GM21447 (cell line): ENCODE results near the gene HSD17B10.
"Not testable (repeated sequence)": the region's sequence is repeated elsewhere in the genome, so short reads cannot be mapped to it uniquely, and the experiment has no call there.

ENCODE experiments used
- ATAC-seq: cut with Tn5 transposase; IDR thresholded peaks from one replicate; pipeline ENCODE4 v1.9.1; 2021; ENCODE audit not compliant: unreplicated experiment

HSD17B10 gene

DNA sequence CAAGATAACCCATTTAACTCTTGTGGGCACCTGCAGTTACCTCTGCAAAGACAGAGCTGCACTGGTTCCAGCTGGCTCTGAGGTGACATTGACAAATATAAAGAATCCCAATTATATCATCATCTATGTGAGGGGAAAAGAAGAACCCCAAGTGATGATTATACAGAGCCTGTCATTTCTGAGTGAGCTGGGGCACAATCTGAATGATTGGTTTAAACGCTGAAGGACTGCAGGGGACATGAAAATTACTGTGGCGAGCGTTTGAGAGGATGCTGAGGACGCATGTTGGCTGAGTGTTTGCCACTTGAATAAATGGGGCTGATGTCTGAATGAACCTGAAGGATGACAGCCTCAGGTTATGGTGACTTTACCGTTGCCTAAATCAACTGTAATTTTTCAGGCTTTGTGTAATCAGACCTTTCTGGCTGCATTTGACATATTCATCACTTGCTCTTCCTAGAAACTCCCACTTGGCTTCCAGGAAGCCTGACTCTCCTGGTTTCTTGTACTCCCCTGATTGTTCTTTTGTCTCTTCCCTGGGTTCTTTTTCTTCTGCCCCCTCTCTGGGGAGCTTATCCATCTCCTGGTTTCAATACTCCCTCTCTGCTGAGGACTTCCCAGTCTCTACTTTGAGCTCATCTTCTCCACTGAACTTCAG is 4.1 kb upstream of the HSD17B10 start:
- no peak for ATAC-seq

DNA sequence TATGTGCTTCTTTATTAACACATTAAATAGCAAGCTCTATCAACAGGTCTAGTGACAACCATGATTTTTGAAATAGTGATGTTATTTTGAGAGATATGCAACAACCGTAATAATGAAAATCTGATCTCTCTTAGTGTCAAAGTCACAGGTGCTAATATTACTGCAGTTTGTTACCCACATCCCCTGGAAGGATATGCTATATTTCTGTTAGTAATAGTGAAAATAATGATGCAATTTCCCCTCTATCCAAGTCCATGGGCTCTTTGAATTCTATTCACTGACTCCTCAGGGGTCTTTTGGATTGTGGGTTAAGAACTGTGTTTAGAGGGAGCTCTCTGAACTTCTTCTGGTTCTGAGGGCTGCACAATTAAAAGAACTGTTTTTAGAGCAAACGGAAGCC is 3.0 kb upstream of the HSD17B10 start:
- no peak for ATAC-seq

DNA sequence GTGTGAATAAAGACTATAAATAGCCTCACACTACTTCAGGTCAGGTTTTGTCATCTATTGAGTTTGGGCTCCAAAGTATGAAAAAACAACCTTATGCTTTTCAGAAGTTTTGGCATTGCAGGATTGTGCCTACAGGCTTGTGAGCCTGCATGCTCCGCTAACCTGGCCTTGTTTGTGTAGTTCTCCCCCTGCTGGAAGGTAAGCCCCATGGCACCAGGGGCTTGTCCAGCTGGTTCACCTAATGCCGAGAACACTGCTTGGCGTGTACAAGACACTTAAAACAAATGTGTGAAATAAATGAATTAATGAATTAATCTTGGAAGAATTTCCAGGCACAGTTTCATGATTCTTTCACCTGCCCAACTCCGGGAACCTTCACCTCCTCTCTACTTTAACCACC is 1.8 kb upstream of the HSD17B10 start:
- ATAC-seq: no peak

DNA sequence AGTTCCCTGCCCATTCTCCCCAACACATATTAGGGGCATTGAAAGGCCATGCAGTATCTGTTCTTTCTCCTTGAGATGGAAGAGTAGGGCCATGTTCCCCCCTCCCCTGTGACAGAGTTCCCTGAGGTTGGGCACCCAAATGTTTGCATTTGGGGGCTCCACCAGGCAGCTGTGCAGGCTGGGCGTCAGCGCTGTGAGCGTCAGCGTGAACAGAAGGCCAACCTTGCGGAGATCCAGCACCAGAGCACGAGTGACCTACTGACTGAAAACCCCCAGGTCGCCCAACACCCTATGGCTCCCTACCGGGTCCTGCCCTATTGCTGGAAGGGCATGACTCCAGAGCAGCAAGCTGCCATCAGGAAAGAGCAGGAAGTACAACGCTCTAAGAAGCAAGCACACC is 3.9 kb downstream of the HSD17B10 start:
- no peak for ATAC-seq

DNA sequence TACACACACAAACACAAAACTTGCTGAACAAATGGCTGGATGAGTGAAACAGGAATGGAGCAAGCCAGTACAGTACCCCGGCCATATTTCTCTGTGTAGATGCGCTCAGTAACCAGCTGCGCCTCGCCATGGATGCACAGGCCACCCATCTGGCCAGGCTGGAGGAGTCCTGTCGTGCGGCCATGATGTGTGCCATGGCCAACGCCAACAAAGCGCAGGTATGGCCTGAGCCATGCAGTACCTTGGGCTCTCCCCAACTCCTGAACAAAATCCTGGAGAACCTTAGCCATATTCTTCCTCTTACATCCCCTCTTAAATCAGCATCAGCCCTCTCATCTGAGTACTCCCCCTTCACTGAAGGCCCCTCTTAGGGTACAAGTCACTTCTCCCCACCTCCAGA is 4.4 kb downstream of the HSD17B10 start:
- no peak for ATAC-seq

DNA sequence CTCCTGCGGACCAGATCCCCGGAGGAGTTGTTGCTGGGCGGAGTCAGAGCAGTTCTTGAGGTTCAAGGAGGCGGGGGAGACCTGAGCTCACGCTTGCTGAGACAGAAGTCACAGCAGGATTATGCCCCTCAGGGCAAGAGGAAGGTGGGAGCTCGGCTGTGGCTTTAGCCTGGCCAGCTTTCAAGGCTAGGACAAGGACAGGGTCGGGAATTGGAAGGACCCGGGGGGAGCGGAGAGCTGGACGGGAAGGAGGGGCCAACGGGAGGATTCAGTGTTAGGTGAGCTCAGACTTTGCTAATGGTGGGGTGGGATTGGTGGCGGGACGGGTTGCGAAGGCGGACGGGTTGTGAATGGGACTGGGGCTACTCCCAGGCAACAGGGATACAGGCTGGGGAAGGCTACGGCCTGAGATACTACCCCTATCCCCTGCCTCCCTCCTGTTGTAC is 11.3 kb downstream of the HSD17B10 start, which contains the start of gene RIBC1:
Gene RIBC1 (plus strand): TSS at position 13 of the 446 bp plus-strand sequence. CDS start 3,404 bp downstream, outside the sequence.
- ATAC-seq: no peak

DNA sequence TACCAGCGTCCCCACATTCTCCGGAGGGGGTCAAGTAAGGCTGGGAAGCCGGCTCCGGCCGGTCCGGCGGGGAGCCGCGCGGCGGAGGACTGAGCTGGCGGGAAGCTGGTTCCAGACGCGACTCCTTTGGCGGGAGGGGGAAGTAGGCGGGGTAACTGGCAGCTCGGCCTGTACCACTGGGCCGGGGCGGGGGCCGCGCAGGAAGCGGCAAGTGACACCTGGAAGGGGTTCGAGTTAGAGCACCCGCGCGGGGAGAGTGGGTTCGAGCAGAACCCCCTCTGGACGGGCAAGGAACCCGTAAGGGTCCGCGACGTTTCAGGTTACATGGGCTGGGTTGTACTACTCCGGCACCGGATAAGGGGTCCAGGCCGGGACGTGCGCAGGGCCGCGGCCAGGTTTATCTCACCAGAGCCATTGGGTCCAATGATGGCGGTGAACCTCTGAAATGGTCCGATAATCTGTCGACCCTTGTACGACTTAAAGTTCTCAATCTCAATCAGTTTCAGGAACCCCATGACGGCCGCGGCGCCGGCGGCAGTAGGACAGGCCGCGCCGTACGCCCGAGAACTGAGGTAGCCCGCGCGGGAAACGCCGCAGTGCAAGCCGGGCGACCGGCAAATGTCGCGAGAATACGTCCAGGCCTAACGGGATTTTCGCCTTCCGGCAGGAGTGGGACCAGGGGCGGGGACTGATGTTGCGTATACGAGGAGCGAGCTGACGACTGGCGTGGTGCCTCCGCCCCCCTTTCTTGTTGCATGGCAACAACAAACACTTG is 11.9 kb downstream of the HSD17B10 start, which contains the start of gene SMC1A:
Gene SMC1A (minus strand): TSS at position 569 of the 775 bp plus-strand sequence. CDS start 54 bp downstream, at position 515.
- peak; percentile 97 for ATAC-seq

DNA sequence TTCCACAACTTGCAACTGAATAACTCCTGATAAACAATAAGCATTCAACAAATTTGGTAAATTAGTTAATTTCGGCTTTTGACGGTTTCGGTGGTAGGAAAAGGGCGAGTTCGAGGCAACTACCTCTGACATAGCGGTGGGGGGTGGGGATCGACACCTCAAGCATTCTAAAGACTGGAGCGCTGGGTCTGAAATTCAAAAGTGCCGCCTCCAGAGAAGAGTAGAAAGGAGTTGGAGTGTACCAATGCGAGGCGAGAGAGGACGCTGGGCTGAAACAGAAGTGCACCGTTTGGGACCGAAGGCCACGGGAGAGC is 12.4 kb downstream of the HSD17B10 start:
- ATAC-seq: peak; percentile 21

DNA sequence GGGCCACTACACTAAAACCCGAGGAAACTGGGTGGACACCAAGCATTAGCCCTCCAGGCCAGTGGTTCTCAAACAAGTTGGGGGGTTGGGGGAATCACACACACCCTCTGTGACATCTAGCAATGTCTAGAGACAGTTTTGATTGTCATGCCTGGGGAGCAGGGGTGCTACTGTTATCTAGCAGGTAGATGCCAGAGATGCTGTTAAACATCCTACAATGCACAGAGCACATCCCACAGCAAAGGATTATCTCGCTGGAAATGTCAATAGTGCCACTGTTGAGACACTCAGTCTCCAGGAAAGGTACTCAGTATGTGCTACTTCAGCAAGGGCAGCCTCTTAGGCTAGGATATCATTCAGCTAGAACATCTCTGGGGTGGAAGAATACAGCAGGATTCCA is 13.0 kb downstream of the HSD17B10 start:
- ATAC-seq: no peak

DNA sequence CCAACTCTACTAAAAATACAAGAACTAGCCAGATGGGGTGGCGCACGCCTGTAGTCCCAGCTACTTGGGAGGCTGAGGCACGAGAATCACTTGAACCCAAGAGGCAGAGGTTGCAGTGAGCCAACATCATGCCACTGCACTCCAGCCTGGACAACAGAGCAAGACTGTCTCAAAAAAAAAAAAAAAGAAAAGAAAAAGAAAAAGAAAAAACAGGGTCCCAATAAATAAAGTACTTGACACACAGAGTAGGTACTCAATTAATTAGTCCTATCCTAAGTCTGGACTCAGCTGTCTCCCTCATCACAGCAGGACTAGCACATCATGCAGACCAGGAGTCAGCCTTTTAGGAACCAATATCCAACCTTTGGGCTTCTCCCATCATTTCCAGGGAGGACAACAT is 13.8 kb downstream of the HSD17B10 start:
- not testable (repeated sequence) for ATAC-seq

DNA sequence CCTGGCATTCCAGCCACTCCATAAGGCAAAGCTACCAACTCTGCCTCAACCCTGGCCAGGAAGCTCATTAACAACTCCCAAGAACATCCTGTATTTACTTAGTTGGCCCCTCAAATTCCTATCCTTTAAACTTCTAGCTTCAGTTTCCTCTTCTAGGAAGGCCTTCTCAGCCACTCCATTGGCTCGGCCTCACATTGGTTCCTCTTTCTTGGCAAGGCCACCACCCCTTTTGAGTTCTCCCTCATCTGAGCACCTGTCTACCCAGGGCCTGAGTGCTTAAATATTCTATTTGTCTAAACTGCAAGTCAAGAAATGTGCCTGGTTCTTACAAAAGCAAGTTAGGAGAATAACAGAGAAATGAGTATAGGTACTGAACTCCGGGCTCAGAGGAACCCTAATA is 21.7 kb downstream of the HSD17B10 start:
- ATAC-seq: no peak

DNA sequence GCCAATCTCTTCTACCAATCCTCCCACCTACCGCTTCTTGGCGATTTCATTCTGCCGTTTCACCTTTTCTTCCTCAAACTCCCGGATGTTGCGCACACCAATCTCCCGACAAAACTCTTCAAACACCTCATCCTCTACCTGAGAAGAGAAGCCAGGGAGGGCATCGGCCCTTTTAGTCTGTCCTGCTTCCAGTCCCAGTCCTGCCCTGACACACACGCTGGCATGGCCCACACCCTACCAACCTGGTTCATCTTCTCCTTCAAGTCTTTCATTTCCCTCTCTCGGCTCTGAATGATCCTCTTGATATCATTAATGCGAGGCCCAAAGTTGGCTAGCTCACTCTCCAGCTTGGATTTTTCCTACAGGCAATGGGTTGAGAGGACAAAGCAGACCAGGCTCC is 30.6 kb downstream of the HSD17B10 start:
- no peak for ATAC-seq

DNA sequence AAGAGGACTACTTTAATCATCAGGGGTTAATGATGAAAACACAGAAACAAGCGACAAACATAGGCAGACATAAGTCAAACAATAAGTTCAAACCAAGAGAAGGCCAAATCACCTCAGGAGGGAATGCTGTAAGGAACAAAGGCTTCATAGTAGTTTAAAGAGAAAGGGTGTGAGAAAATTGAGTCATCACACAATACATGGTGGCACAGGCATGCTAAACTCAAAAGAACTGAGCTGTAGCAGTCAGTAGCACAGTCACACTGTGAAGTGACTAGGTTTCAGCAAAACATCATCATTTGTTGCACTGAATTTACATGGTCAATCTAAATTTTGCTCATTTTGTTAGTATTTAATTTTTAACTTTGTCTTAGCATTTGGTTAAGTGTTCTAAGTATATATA is 36.0 kb downstream of the HSD17B10 start:
- no peak for ATAC-seq

DNA sequence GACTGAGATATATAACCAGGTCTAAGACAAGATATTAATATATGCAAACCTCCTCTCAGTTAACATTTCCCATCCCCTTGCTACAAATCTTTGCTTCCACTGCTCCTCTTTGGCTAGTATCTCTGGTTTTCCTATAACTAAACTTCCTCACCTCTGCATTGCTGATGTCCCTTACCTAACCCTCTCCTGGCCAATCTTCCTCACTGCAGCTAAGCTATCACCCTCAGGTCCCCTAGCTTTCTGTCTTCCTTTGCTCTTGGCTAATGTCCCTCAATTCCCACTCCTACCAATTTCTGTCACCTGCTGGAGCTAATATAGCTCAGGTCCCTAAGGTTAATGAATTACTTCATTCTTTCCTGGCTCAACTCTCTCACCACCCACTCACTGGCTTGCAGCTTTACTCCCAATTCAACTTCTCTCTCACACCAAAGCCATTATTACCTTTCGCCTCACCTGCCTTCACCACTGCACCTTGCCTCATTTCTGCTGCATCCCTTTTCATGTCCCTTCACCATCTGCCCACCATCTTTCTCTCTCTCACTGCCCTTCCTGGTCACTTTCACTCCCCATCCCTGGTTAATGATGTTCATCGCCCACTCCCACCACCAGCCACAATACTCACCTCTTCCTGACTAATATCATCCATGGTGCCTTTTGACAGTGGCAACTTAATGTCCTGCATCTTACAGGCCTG is 38.4 kb downstream of the HSD17B10 start:
- ATAC-seq: no peak

DNA sequence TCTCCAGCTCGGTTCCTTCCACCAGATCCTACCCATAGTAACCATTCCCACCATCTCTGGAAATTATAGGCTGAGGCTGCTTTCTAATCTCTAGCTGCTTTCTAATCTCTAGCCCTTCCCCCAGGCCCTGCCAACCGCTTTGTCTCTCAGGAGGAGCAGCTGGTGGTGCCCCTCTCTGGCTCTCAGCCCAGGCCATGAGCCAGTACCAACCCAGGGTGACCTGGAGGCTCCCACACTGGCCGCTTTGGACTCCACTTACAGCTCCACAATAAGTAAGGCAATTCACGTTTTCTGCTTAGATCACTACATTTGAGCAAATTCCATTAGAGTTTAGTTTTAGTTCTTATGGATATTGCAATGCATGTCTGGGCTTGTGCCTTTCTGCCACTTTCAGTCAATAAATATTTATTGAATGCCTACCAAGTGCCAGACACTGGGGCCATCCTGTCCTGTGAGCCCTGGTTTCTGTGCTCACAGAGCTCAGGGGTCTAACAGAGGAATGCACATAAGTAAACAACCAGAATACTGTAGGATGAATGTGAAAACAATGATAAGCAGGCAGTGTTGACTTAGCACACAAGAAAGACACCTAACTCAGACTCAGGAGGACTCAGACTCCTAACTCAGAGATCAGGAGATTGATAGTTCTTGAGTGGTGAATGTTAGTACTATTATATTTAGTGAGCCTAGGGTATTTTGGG is 50.6 kb downstream of the HSD17B10 start:
- no peak for ATAC-seq
